ENCODE results near the gene NPAS2. TPM values are rescaled to one million over a fixed set of nuclear protein-coding genes. Genes with fewer than 3 reads are reported as not detected.

Gene NPAS2
- total RNA-seq, result 9.3 TPM

GRCh38 chr2:100819370-100820272, at the start of gene NPAS2:
NPAS2 (plus strand) TSS chr2:100820139; CDS start chr2:100904755, 84,616 bp downstream.

GRCh38 chr2:101001691-101002561, 182.0 kb downstream of the NPAS2 start, which contains the start of gene RPL31:
RPL31 (plus strand) TSS chr2:101002289; CDS start chr2:101002702, 413 bp downstream.

Other genes starting within 250 kb of the NPAS2 start
- gene RPL31, start 182.2 kb downstream of the NPAS2 start, total RNA-seq, result 1,192 TPM